NCI-H1930 (cell line): ENCODE measurements around the gene CRACR2A.

Source experiments
- DNase-seq, 2 experiments: peaks; one replicate each; lab custom pipeline; 2025; lab: John Stamatoyannopoulos, UW

The CRACR2A gene

GRCh38 chr12:3725388-3726115 lies 27.4 kb downstream of the CRACR2A start:
- DNase-seq = no peak

- no peak for DNase-seq
Measured at GRCh38 chr12:3723916-3724805, 28.7 kb downstream of the CRACR2A start.

- DNase-seq = no peak
Measured at GRCh38 chr12:3722368-3722767, 30.5 kb downstream of the CRACR2A start.

- DNase-seq = no peak
Measured at GRCh38 chr12:3720772-3721171, 32.1 kb downstream of the CRACR2A start.

- no peak for DNase-seq
Measured at GRCh38 chr12:3718100-3718499, 34.8 kb downstream of the CRACR2A start.

GRCh38 chr12:3717283-3717898 lies 35.5 kb downstream of the CRACR2A start:
- no peak for DNase-seq

- no peak for DNase-seq
Measured at GRCh38 chr12:3715999-3716398, 36.9 kb downstream of the CRACR2A start.

GRCh38 chr12:3713947-3714346 lies 39.0 kb downstream of the CRACR2A start:
- no peak for DNase-seq

- DNase-seq = no peak
Measured at GRCh38 chr12:3713483-3713882, 39.4 kb downstream of the CRACR2A start.

GRCh38 chr12:3712209-3712992 lies 40.5 kb downstream of the CRACR2A start:
- DNase-seq = no peak

GRCh38 chr12:3705354-3705675 lies 47.6 kb downstream of the CRACR2A start:
- DNase-seq = no peak

- no peak for DNase-seq
Measured at GRCh38 chr12:3704512-3705353, 48.2 kb downstream of the CRACR2A start.

GRCh38 chr12:3700861-3701260 lies 52.0 kb downstream of the CRACR2A start:
- no peak for DNase-seq

- DNase-seq = peak; percentile 16 to 52
Measured at GRCh38 chr12:3698218-3698974, 54.5 kb downstream of the CRACR2A start.

GRCh38 chr12:3697311-3697870 lies 55.5 kb downstream of the CRACR2A start:
- no peak for DNase-seq

GRCh38 chr12:3694673-3695072 lies 58.2 kb downstream of the CRACR2A start:
- no peak for DNase-seq

GRCh38 chr12:3692616-3693365 lies 60.1 kb downstream of the CRACR2A start:
- no peak for DNase-seq

- no peak for DNase-seq
Measured at GRCh38 chr12:3686463-3686862, 66.4 kb downstream of the CRACR2A start.

GRCh38 chr12:3685830-3686229 lies 67.1 kb downstream of the CRACR2A start:
- DNase-seq = no peak
